ENCODE results near the gene UBP1. TPM values are rescaled to one million over a fixed set of nuclear protein-coding genes. Genes with fewer than 3 reads are reported as not detected.

Gene UBP1
- total and polyA plus RNA-seq, 9 of the 15 experiments (the other 6 are each of a cell fraction or from before 2014, with no cell fraction given): 13.6 to 143 (median 79.6) TPM

GRCh38 chr3:33440328-33441224 is at the start of gene UBP1 (continued):
- TF ChIP-seq ZBTB40 (IDR thresholded peaks at IDR 0.05): peak; percentile 95
- TF ChIP-seq ZBTB40 (CRISPR knock-in tag; IDR thresholded peaks at IDR 0.05): no peak
- TF ChIP-seq PTBP1 (IDR thresholded peaks at IDR 0.05; ENCODE audit: low read depth, low read length): no peak
- TF ChIP-seq ZNF785 (CRISPR knock-in tag; IDR thresholded peaks at IDR 0.05): no peak
- TF ChIP-seq ZNF253 (CRISPR knock-in tag; conservative IDR thresholded peaks at IDR 0.05): no peak
- no peak for TF ChIP-seq TAF15 (IDR thresholded peaks at IDR 0.05; ENCODE audit: low read depth, low read length)
- peak; percentile 74; the same call in 1 of the 2 replicates for TF ChIP-seq E2F5 (CRISPR knock-in tag; IDR thresholded peaks at IDR 0.05)
- no peak for TF ChIP-seq LARP7 (IDR thresholded peaks at IDR 0.05)
- TF ChIP-seq BRF1 (IDR thresholded peaks at IDR 0.05; ENCODE audit: borderline replicate concordance, extremely low read depth, insufficient read length): no peak
- peak; percentile 65; the same call in 1 of the 2 replicates for TF ChIP-seq E2F1 (CRISPR knock-in tag; IDR thresholded peaks at IDR 0.05)
- no peak for TF ChIP-seq STAT5B (CRISPR knock-in tag; IDR thresholded peaks at IDR 0.05)
- TF ChIP-seq ADNP (tag; IDR thresholded peaks at IDR 0.05): no peak
